Gastrocnemius medialis (tissue), 4 donors: ENCODE data around the gene PLK3.

ENCODE experiments used
- POLR2A ChIP-seq, 2 donors: fragments of 450-650 bp; IDR thresholded peaks; one replicate each; pipeline ENCODE4 v1.6.1; 2017; ENCODE audit warnings: antibody characterized with exemption in 2 of 2, mild to moderate bottlenecking in 2 of 2, moderate library complexity in 2 of 2
- TF ChIP-seq, protein P1 (sequence below), 5 experiments: fragments of 450-650 bp in 3 of 5; fragments of 200-600 bp in 2 of 5; sonication (generic) in 2 of 5; IDR thresholded peaks in 4 of 5; conservative IDR thresholded peaks in 1 of 5; 1 replicate in 4 of 5; 2 replicates in 1 of 5; pipeline ENCODE4 v1.5.1; 2016 to 2019; ENCODE audit warnings: antibody characterized with exemption in 5 of 5, mild to moderate bottlenecking in 3 of 5, moderate library complexity in 3 of 5

DNA sequence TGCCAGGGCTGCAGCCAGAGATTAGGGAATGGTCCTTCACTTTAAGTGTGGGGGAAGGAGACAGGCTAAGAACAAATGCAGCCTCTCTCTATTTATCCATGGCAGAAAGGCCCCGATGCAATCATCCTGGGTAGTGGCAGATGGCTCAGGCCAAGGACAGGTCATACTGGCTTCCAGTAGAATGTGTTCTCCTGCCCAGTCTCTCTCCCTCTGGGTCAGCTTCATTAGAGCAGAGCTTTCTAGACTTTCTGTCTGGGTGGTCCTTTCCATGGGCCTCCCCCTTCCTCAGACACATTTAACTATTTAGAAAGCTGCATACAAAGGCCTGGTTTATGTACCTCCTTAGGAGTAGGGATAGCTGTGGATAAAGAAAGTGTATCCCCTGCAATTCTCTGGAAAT is 47.7 kb downstream of the PLK3 start:
- TF ChIP-seq, protein P1, sequence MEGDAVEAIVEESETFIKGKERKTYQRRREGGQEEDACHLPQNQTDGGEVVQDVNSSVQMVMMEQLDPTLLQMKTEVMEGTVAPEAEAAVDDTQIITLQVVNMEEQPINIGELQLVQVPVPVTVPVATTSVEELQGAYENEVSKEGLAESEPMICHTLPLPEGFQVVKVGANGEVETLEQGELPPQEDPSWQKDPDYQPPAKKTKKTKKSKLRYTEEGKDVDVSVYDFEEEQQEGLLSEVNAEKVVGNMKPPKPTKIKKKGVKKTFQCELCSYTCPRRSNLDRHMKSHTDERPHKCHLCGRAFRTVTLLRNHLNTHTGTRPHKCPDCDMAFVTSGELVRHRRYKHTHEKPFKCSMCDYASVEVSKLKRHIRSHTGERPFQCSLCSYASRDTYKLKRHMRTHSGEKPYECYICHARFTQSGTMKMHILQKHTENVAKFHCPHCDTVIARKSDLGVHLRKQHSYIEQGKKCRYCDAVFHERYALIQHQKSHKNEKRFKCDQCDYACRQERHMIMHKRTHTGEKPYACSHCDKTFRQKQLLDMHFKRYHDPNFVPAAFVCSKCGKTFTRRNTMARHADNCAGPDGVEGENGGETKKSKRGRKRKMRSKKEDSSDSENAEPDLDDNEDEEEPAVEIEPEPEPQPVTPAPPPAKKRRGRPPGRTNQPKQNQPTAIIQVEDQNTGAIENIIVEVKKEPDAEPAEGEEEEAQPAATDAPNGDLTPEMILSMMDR (IDR thresholded peaks at IDR 0.05 in 4 of 5, conservative IDR thresholded peaks at IDR 0.05 in 1 of 5): no peak
- TF ChIP-seq POLR2A (IDR thresholded peaks at IDR 0.05): no peak
